B cell (primary cell): Measurements from ENCODE around the gene DNAJB5. TPM values are rescaled to one million over a fixed set of nuclear protein-coding genes. Genes with fewer than 3 reads are reported as not detected.

ENCODE experiments used
- ATAC-seq: fragments of 200-7000 bp; cut with Tn5 transposase; one replicate; pipeline ENCODE4 v1.10.0; 2021; ENCODE audit warnings: low read depth, mild to moderate bottlenecking, moderate number of reproducible peaks, moderate library complexity
- CTCF ChIA-PET: fragments of 350-600 bp; sonication (Branson Sonifier 250); formaldehyde crosslinking; loops from one replicate; lab custom pipeline; 2021; ENCODE audit warnings: antibody characterized with exemption, inconsistent platforms; lab: Charles Lee
- POLR2A ChIA-PET: fragments of 350-600 bp; sonication (Branson Sonifier 250); formaldehyde crosslinking; loops from one replicate; lab custom pipeline; 2021; ENCODE audit warnings: antibody characterized with exemption; lab: Charles Lee
- DNase-seq: peaks from one replicate; pipeline ENCODE4 v3.0.0; 2013
- H2AFZ ChIP-seq: 2 replicates; pipeline ENCODE4 v1.6.1; 2012; ENCODE audit warnings: mild to moderate bottlenecking, low read depth, low read length; ENCODE audit not compliant: insufficient read depth, poor library complexity, severe bottlenecking
- H3K27ac ChIP-seq, 2 donors: 1 replicate in 1 of 2; 2 replicates in 1 of 2; pipeline ENCODE4 v1.5.1; 2012 to 2013; ENCODE audit warnings: low read length in 2 of 2, mild to moderate bottlenecking in 2 of 2, moderate library complexity in 1 of 2
- H3K27me3 ChIP-seq, 4 experiments: fragments of 200-600 bp in 1 of 4; sonication (generic) in 1 of 4; replicated peaks in 1 of 4; 1 replicate in 2 of 4; 2 replicates in 2 of 4; pipeline versions ENCODE4 v1.6.1 to v1.7.0; 2013 to 2016; ENCODE audit warnings: low read length in 3 of 4, mild to moderate bottlenecking in 2 of 4, mixed read lengths in 1 of 4, moderate library complexity in 1 of 4; ENCODE audit not compliant: insufficient read depth in 4 of 4, control insufficient read depth in 3 of 4; ENCODE audit errors: control extremely low read depth in 1 of 4
- H3K36me3 ChIP-seq, 2 experiments: replicated peaks in 1 of 2; 1 replicate in 1 of 2; 2 replicates in 1 of 2; pipeline versions ENCODE4 v1.6.1 to v1.7.1; 2013; ENCODE audit warnings: low read length in 1 of 2; ENCODE audit not compliant: insufficient read depth in 2 of 2, control insufficient read depth in 1 of 2; ENCODE audit errors: control extremely low read depth in 1 of 2, extremely low read depth in 1 of 2
- H3K4me1 ChIP-seq, 2 donors: fragments of 200-600 bp in 1 of 2; sonication (generic) in 1 of 2; 1 replicate in 1 of 2; 2 replicates in 1 of 2; pipeline versions ENCODE4 v1.5.1 to v1.6.1; 2013 to 2017; ENCODE audit warnings: low read length in 2 of 2; ENCODE audit not compliant: control insufficient read depth in 2 of 2, insufficient read depth in 2 of 2
- H3K4me2 ChIP-seq: replicated peaks from 2 replicates; pipeline ENCODE3; 2012; ENCODE audit warnings: mild to moderate bottlenecking, low read depth, low read length; ENCODE audit not compliant: poor library complexity, severe bottlenecking
- H3K4me3 ChIP-seq, 5 experiments: fragments of 200-600 bp in 1 of 5; sonication (generic) in 1 of 5; 1 replicate in 3 of 5; 2 replicates in 2 of 5; pipeline versions ENCODE4 v1.5.1 to v1.7.0; 2011 to 2016; ENCODE audit warnings: low read length in 4 of 5, mild to moderate bottlenecking in 4 of 5, low read depth in 2 of 5, control low read depth in 1 of 5, moderate library complexity in 1 of 5; ENCODE audit not compliant: insufficient read depth in 1 of 5; ENCODE audit errors: control extremely low read depth in 1 of 5, extremely low read depth in 1 of 5
- H3K79me2 ChIP-seq: fragments of 200-600 bp; sonication (generic); one replicate; pipeline ENCODE4 v1.6.0; 2016; ENCODE audit warnings: low read length; ENCODE audit not compliant: control insufficient read depth, insufficient read depth
- H3K9ac ChIP-seq: fragments of 200-600 bp; sonication (generic); 2 replicates; pipeline ENCODE4 v1.6.1; 2017; ENCODE audit warnings: mild to moderate bottlenecking, low read length, moderate library complexity
- H3K9me3 ChIP-seq, 3 donors: one replicate each; pipeline versions ENCODE4 v1.6.1 to v1.7.1; 2013; ENCODE audit warnings: low read length in 2 of 3; ENCODE audit not compliant: control insufficient read depth in 2 of 3, insufficient read depth in 1 of 3; ENCODE audit errors: control extremely low read depth in 1 of 3
- H4K20me1 ChIP-seq: 2 replicates; pipeline ENCODE4 v1.6.0; 2012; ENCODE audit warnings: mild to moderate bottlenecking, low read length; ENCODE audit not compliant: insufficient read depth, control insufficient read depth, poor library complexity, severe bottlenecking
- H3K27ac Mint-ChIP-seq: one replicate; pipeline ENCODE4 v1.8.0; 2021; ENCODE audit warnings: mixed read lengths
- H3K27me3 Mint-ChIP-seq: one replicate; pipeline ENCODE4 v1.8.0; 2021; ENCODE audit warnings: mixed read lengths
- H3K4me1 Mint-ChIP-seq: one replicate; pipeline ENCODE4 v1.8.0; 2021; ENCODE audit warnings: mixed read lengths
- H3K4me3 Mint-ChIP-seq: one replicate; pipeline ENCODE4 v1.8.0; 2021; ENCODE audit warnings: mixed read lengths
- H3K9me3 Mint-ChIP-seq: one replicate; pipeline ENCODE4 v1.8.0; 2022; ENCODE audit warnings: mixed read lengths; ENCODE audit not compliant: insufficient read depth
- EZH2 ChIP-seq: IDR thresholded peaks from 2 replicates; pipeline ENCODE4 v1.6.1; 2012; ENCODE audit warnings: borderline replicate concordance, low read depth, mild to moderate bottlenecking, moderate library complexity, low read length; ENCODE audit not compliant: insufficient read depth, poor library complexity, severe bottlenecking
- whole genome bisulfite sequencing: methylation state at CpG from one replicate; pipeline ENCODE4 v1.1.5; 2013; ENCODE audit warnings: missing lambda C conversion rate; ENCODE audit not compliant: insufficient coverage; 5-methylcytosine and 5-hydroxymethylcytosine counted together
- intact Hi-C: fragments of 100-400 bp; cut with micrococcal nuclease; formaldehyde crosslinking; loops from one replicate; pipeline ENCODE4 v1.10.0; 2022
- polyA plus RNA-seq: library from polyadenylated mRNA; depleted of rRNA; stranded (reverse); fragments of >200 nt; gene quantifications from 2 replicates; pipeline ENCODE4 v1.2.3, GENCODE V29; 2012
- total RNA-seq, 2 donors: library from RNA; stranded (reverse); fragments of 120-200 nt in 1 of 2; gene quantifications; 1 replicate in 1 of 2; 2 replicates in 1 of 2; pipeline versions ENCODE4 v1.2.3 to v1.2.4, GENCODE V29; 2013 to 2022
- TF ChIP-seq, protein P1 (sequence below): fragments of 200-600 bp; IDR thresholded peaks from one replicate; pipeline ENCODE4 v1.8.0; 2022; ENCODE audit warnings: antibody characterized with exemption, mild to moderate bottlenecking

DNAJB5 gene
- total and polyA plus RNA-seq, 2 donors (not counting 1 experiment from before 2014, with no cell fraction given): 0.94 to 2.4 TPM

GRCh38 chr9:34958411-34958982, 31.0 kb upstream of the DNAJB5 start:
- Histone ChIP-seq H3K4me1 (peaks cover 9 to 10% of the 10 kb centered on the region in 2 donors), H3K79me2 (no peaks in the 10 kb centered on the region), H3K27ac (no peak overlapping the region), H2AFZ (peak overlapping the region; percentile 39), H3K36me3 (no peaks in the 10 kb centered on the region), H3K4me3 (peak overlapping the region in 2 of 5 experiments; percentile 34 to 61), H3K4me2 (peak overlapping the region; percentile 78), H3K27me3 (peaks cover 0 to 56% (median 49%) of the 10 kb centered on the region in 4 experiments), H3K9ac (peak overlapping the region; percentile 50), H3K9me3 (peaks cover 0 to 5% (median 0%) of the 10 kb centered on the region in 3 donors), H4K20me1 (no peaks in the 10 kb centered on the region)
- no peak for TF ChIP-seq EZH2
- TF ChIP-seq, protein P1, sequence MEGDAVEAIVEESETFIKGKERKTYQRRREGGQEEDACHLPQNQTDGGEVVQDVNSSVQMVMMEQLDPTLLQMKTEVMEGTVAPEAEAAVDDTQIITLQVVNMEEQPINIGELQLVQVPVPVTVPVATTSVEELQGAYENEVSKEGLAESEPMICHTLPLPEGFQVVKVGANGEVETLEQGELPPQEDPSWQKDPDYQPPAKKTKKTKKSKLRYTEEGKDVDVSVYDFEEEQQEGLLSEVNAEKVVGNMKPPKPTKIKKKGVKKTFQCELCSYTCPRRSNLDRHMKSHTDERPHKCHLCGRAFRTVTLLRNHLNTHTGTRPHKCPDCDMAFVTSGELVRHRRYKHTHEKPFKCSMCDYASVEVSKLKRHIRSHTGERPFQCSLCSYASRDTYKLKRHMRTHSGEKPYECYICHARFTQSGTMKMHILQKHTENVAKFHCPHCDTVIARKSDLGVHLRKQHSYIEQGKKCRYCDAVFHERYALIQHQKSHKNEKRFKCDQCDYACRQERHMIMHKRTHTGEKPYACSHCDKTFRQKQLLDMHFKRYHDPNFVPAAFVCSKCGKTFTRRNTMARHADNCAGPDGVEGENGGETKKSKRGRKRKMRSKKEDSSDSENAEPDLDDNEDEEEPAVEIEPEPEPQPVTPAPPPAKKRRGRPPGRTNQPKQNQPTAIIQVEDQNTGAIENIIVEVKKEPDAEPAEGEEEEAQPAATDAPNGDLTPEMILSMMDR: no peak
- no peak for ATAC-seq
- POLR2A ChIA-PET: no interaction called here
- intact Hi-C loops: no loop called here
- H3K27ac Mint-ChIP-seq: no peak overlapping the region
- WGBS: 13% methylated on average over 21 of the region's 21 CpGs
- no peak for DNase-seq
- peaks cover 60% of the 10 kb centered on the region for H3K27me3 Mint-ChIP-seq
- H3K4me3 Mint-ChIP-seq: peak overlapping the region; percentile 62
- H3K4me1 Mint-ChIP-seq: peaks cover 2% of the 10 kb centered on the region
- H3K9me3 Mint-ChIP-seq: no peaks in the 10 kb centered on the region
- CTCF ChIA-PET: interaction anchor here (1.2 kb wide), 2 partner anchors 26 to 59 kb away, joined by 3 read pairs; no protein-coding TSS in a partner anchor

DNA sequence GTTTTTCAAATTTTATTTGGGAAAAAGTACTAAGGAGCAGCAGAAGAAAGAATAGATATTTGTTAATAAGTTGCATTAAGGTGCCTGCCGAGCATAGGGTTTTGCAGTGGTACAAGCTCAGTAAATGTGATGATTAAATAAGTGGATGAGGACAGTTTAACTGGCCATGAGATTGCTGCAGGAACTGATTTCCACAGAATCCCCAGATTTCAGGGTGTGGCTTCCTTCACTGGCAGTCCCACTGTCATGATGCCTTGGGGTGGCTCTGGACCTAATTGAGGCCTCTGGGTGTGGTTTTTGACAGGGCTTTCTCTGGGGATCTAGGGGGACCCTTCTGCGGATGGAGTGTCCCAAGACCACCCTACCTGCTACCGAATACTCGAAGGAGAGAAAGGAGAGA, 30.1 kb upstream of the DNAJB5 start:
- peaks cover 0 to 5% (median 0%) of the 10 kb centered on the region in 3 donors for H3K9me3 ChIP-seq
- ChIA-PET POLR2A (no interaction called here), CTCF (interaction anchor here (1.2 kb wide), 2 partner anchors 26 to 60 kb away, joined by 3 read pairs; no protein-coding TSS in a partner anchor)
- peaks cover 9 to 10% of the 10 kb centered on the region in 2 donors for H3K4me1 ChIP-seq
- TF ChIP-seq EZH2: no peak
- TF ChIP-seq, protein P1: no peak
- H3K9me3 Mint-ChIP-seq: no peaks in the 10 kb centered on the region
- no peak overlapping the region for H3K27ac ChIP-seq
- DNase-seq: no peak
- intact Hi-C loops: no loop called here
- peaks cover 62% of the 10 kb centered on the region for H3K27me3 Mint-ChIP-seq
- H3K79me2 ChIP-seq: no peaks in the 10 kb centered on the region
- 98% methylated on average over 4 of the region's 4 CpGs for WGBS
- H4K20me1 ChIP-seq: no peaks in the 10 kb centered on the region
- no peak overlapping the region for H3K4me3 ChIP-seq
- no peaks in the 10 kb centered on the region for H3K36me3 ChIP-seq
- no peak overlapping the region for H3K4me2 ChIP-seq
- H3K9ac ChIP-seq: no peak overlapping the region
- no peak overlapping the region for H3K27ac Mint-ChIP-seq
- peaks cover 2% of the 10 kb centered on the region for H3K4me1 Mint-ChIP-seq
- no peak overlapping the region for H3K4me3 Mint-ChIP-seq
- peaks cover 0 to 53% (median 46%) of the 10 kb centered on the region in 4 experiments for H3K27me3 ChIP-seq
- no peak for ATAC-seq
- H2AFZ ChIP-seq: no peak overlapping the region
